HAP-1 (cell line): ENCODE data around the gene COL6A1.
"Not testable (repeated sequence)": the region's sequence is repeated elsewhere in the genome, so short reads cannot be mapped to it uniquely, and the experiment has no call there.

ENCODE experiments used
- DNase-seq, 2 experiments: peaks; one replicate each; pipeline ENCODE4 v3.0.0-alpha.2; 2016 to 2020; ENCODE audit warnings: low spot score in 2 of 2
- H3K27me3 ChIP-seq: fragments of 250-450 bp; sonication (Bioruptor Pico); 2 replicates; pipeline ENCODE4 v1.5.1; 2020; ENCODE audit warnings: low read depth, mild to moderate bottlenecking, moderate library complexity
- H3K36me3 ChIP-seq: fragments of 250-450 bp; sonication (Bioruptor Pico); replicated peaks from 2 replicates; pipeline ENCODE4 v1.5.1; 2020; ENCODE audit warnings: mild to moderate bottlenecking
- H3K4me1 ChIP-seq: fragments of 250-450 bp; sonication (Bioruptor Pico); 2 replicates; pipeline ENCODE4 v1.5.1; 2020; ENCODE audit warnings: mild to moderate bottlenecking
- H3K4me3 ChIP-seq: fragments of 250-450 bp; sonication (Bioruptor Pico); 2 replicates; pipeline ENCODE4 v1.5.1; 2020; ENCODE audit warnings: mild to moderate bottlenecking, moderate library complexity
- H3K9me3 ChIP-seq: fragments of 250-450 bp; sonication (Bioruptor Pico); 2 replicates; pipeline ENCODE4 v1.5.1; 2020; ENCODE audit warnings: mild to moderate bottlenecking, moderate library complexity
- in situ Hi-C: fragments of 300-500 bp; cut with MboI; formaldehyde crosslinking; loops from 3 replicates; pipeline ENCODE4 v1.14.3; 2020; ENCODE audit warnings: low sequenced_read_pairs, inconsistent platforms, mixed read lengths

Gene COL6A1

GRCh38 chr21:46039891-46040660 is 58.5 kb downstream of the COL6A1 start:
- Histone ChIP-seq H3K4me3 (no peak overlapping the region), H3K27me3 (no peaks in the 10 kb centered on the region), H3K9me3 (no peaks in the 10 kb centered on the region), H3K36me3 (no peaks in the 10 kb centered on the region), H3K4me1 (peaks cover 5% of the 10 kb centered on the region)
- DNase-seq, result no peak
- in situ Hi-C loops, result no loop called here

GRCh38 chr21:46040707-46041106 is 59.1 kb downstream of the COL6A1 start:
- no peak for DNase-seq
- Histone ChIP-seq H3K9me3 (no peaks in the 10 kb centered on the region), H3K4me1 (peaks cover 5% of the 10 kb centered on the region), H3K27me3 (no peaks in the 10 kb centered on the region), H3K4me3 (no peak overlapping the region), H3K36me3 (no peaks in the 10 kb centered on the region)
- in situ Hi-C loops, result no loop called here

GRCh38 chr21:46041183-46041582 is 59.6 kb downstream of the COL6A1 start:
- Histone ChIP-seq H3K9me3 (no peaks in the 10 kb centered on the region), H3K4me3 (no peak overlapping the region), H3K36me3 (no peaks in the 10 kb centered on the region), H3K27me3 (no peaks in the 10 kb centered on the region), H3K4me1 (peaks cover 5% of the 10 kb centered on the region)
- no peak for DNase-seq
- in situ Hi-C loops, result no loop called here

- in situ Hi-C loops, result no loop called here
- no peak overlapping the region for H3K4me3 ChIP-seq
- H3K4me1 ChIP-seq, result peaks cover 5% of the 10 kb centered on the region
- no peaks in the 10 kb centered on the region for H3K9me3 ChIP-seq
- no peaks in the 10 kb centered on the region for H3K36me3 ChIP-seq
- no peak for DNase-seq
- H3K27me3 ChIP-seq, result no peaks in the 10 kb centered on the region
Observed at GRCh38 chr21:46045154-46045553, 63.6 kb downstream of the COL6A1 start.

GRCh38 chr21:46046471-46046870 is 64.9 kb downstream of the COL6A1 start:
- no peaks in the 10 kb centered on the region for H3K36me3 ChIP-seq
- no peaks in the 10 kb centered on the region for H3K9me3 ChIP-seq
- H3K27me3 ChIP-seq, result no peaks in the 10 kb centered on the region
- peaks cover 5% of the 10 kb centered on the region for H3K4me1 ChIP-seq
- DNase-seq, result no peak
- in situ Hi-C loops, result no loop called here
- H3K4me3 ChIP-seq, result no peak overlapping the region

GRCh38 chr21:46046906-46047305 is 65.3 kb downstream of the COL6A1 start:
- in situ Hi-C loops, DNase-seq, H3K27me3 ChIP-seq, H3K4me3 ChIP-seq, H3K36me3 ChIP-seq, H3K4me1 ChIP-seq, H3K9me3 ChIP-seq: not testable (repeated sequence)

GRCh38 chr21:46048926-46049889 is 67.6 kb downstream of the COL6A1 start:
- H3K4me3 ChIP-seq, result no peak overlapping the region
- H3K9me3 ChIP-seq, result no peaks in the 10 kb centered on the region
- H3K36me3 ChIP-seq, result no peaks in the 10 kb centered on the region
- H3K27me3 ChIP-seq, result no peaks in the 10 kb centered on the region
- in situ Hi-C loops, result no loop called here
- no peak for DNase-seq
- H3K4me1 ChIP-seq, result no peaks in the 10 kb centered on the region

- DNase-seq, result no peak
- Histone ChIP-seq H3K9me3 (no peaks in the 10 kb centered on the region), H3K27me3 (no peaks in the 10 kb centered on the region), H3K36me3 (no peaks in the 10 kb centered on the region), H3K4me3 (no peak overlapping the region), H3K4me1 (no peaks in the 10 kb centered on the region)
- in situ Hi-C loops, result no loop called here
Observed at GRCh38 chr21:46049890-46050667, 68.5 kb downstream of the COL6A1 start.

GRCh38 chr21:46050668-46051378 is 69.3 kb downstream of the COL6A1 start:
- Histone ChIP-seq H3K9me3 (no peaks in the 10 kb centered on the region), H3K4me1 (no peaks in the 10 kb centered on the region), H3K36me3 (no peaks in the 10 kb centered on the region), H3K27me3 (no peaks in the 10 kb centered on the region), H3K4me3 (no peak overlapping the region)
- in situ Hi-C loops, result no loop called here
- no peak for DNase-seq

GRCh38 chr21:46051379-46051770 is 69.8 kb downstream of the COL6A1 start:
- in situ Hi-C loops, result no loop called here
- H3K36me3 ChIP-seq, result no peaks in the 10 kb centered on the region

GRCh38 chr21:46051821-46052675 is 70.5 kb downstream of the COL6A1 start:
- Histone ChIP-seq H3K4me3 (no peak overlapping the region), H3K4me1 (no peaks in the 10 kb centered on the region), H3K9me3 (no peaks in the 10 kb centered on the region), H3K27me3 (no peaks in the 10 kb centered on the region), H3K36me3 (no peaks in the 10 kb centered on the region)
- in situ Hi-C loops, result no loop called here
- DNase-seq, result no peak

More at GRCh38 chr21:46051379-46051770, 69.8 kb downstream of the COL6A1 start:
- Histone ChIP-seq H3K4me1 (no peaks in the 10 kb centered on the region), H3K9me3 (no peaks in the 10 kb centered on the region), H3K4me3 (no peak overlapping the region), H3K27me3 (no peaks in the 10 kb centered on the region)
- DNase-seq, result no peak

- Histone ChIP-seq H3K4me3 (no peak overlapping the region), H3K36me3 (no peaks in the 10 kb centered on the region)
- in situ Hi-C loops, result no loop called here
Observed at GRCh38 chr21:46052703-46053651, 71.4 kb downstream of the COL6A1 start.

More at GRCh38 chr21:46052703-46053651, 71.4 kb downstream of the COL6A1 start:
- H3K4me1 ChIP-seq, result no peaks in the 10 kb centered on the region
- no peaks in the 10 kb centered on the region for H3K9me3 ChIP-seq
- DNase-seq, result no peak
- no peaks in the 10 kb centered on the region for H3K27me3 ChIP-seq
